C4-2B (cell line): ENCODE results near the gene ATP8B1.

ENCODE experiments used
- H3K27ac ChIP-seq: fragments of 450-650 bp; 2 replicates; pipeline ENCODE4 v1.5.1; 2017
- ZFX ChIP-seq: fragments of 450-650 bp; IDR thresholded peaks from 2 replicates; pipeline ENCODE4 v1.6.1; 2017
- TF ChIP-seq, protein P1 (sequence below): fragments of 450-650 bp; conservative IDR thresholded peaks from 2 replicates; pipeline ENCODE4 v1.5.1; 2017; ENCODE audit warnings: mild to moderate bottlenecking

The ATP8B1 gene

DNA sequence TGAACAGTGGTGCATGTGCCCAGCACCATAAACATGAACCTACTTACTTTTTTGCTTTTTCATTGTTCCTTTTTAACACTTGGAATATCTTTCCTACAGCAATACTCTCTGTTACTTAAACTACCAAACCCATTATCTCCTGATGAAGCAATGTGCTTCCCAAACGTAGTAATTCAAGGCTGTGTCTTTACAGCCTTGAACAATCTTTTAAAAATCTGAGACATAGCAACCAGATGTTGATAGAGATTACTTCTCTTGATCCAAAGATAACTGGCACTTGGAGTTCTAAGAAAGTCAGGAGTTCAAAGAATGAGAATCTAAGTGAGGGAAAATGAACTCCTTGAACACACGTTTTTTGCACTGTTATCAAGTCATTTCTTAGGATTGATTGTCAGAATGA is 40.4 kb downstream of the ATP8B1 start:
- H3K27ac ChIP-seq: no peak overlapping the region
- TF ChIP-seq ZFX: no peak
- TF ChIP-seq, protein P1, sequence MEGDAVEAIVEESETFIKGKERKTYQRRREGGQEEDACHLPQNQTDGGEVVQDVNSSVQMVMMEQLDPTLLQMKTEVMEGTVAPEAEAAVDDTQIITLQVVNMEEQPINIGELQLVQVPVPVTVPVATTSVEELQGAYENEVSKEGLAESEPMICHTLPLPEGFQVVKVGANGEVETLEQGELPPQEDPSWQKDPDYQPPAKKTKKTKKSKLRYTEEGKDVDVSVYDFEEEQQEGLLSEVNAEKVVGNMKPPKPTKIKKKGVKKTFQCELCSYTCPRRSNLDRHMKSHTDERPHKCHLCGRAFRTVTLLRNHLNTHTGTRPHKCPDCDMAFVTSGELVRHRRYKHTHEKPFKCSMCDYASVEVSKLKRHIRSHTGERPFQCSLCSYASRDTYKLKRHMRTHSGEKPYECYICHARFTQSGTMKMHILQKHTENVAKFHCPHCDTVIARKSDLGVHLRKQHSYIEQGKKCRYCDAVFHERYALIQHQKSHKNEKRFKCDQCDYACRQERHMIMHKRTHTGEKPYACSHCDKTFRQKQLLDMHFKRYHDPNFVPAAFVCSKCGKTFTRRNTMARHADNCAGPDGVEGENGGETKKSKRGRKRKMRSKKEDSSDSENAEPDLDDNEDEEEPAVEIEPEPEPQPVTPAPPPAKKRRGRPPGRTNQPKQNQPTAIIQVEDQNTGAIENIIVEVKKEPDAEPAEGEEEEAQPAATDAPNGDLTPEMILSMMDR: no peak

DNA sequence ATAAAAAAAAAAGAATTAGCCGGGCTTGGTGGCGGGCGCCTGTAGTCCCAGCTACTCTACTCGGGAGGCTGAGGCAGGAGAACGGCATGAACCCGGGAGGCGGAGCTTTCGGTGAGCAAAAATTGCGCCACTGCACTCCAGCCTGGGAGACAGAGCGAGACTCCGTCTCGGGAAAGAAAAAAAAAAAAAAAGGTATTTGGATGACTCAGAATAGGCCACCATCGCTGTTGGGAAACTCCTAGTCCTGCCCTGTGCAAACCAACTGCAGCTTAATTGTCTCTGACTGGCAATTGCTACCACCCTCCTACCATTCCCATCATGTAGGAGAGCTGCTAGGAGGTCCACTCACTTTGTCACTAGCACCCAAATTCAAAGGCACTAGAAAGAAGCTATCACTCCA is 43.5 kb downstream of the ATP8B1 start:
- no peak overlapping the region for H3K27ac ChIP-seq
- TF ChIP-seq ZFX: no peak
- TF ChIP-seq, protein P1: no peak

DNA sequence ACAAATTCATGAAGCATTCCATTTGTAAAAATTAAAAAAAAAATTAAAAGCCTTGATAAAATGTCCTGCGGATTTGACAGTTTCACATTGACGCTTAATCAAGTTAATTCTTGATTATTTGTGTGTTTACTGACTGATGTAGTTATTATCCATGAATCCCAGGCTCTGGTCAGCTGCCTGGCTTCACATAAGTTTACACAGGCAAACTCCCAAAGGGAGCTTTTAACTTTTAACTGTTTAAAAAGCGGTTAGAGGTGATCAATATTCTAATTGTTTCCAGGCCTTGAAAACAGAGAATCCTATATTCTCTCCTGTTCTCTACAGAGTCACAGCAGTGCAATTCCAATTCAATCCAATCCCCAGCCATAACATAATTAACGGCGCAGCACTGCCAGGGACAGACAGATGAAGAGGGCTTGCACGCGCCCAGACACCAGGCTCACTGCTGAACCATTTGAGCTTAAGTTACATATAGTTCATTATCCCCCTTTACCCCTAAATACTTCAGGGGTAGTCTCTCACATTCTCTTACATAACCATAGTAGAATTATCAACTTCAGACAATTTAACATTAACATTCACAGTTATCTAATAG is 47.5 kb downstream of the ATP8B1 start:
- H3K27ac ChIP-seq: no peak overlapping the region
- no peak for TF ChIP-seq ZFX
- TF ChIP-seq, protein P1: no peak

DNA sequence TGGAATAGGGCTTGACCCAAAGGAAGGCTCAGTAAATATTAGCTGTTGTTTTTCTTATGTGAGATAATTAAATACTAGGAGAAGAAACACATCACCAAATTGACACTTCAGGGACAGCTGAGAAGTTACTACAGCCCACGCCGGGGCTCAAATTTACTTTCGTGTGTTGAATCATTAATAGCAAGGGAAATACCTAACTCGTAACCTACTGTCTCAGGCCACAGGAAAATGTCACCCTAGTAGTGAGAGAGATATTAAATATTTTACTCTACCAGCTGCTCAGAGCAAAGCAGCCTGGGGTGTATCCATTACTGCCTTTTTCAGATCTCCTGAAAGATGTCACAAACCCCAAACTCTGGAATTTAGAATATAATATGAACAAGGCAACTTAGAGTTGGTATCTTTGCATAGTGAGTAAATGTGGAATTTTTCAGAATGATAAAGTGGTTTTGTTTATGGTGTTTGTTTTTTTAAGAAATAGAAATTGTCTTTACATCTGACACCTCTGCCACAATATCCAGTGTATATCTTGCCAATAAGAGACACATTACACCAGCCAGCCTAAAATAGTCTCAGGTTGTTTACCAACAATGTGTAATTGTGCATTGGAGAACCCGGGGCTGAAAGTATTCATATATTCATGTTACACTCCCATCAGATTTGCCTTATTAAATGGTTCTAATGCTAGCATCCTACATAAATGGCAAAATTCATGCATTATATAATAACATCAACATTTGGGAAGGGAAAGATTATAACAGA is 48.4 kb downstream of the ATP8B1 start:
- no peak overlapping the region for H3K27ac ChIP-seq

DNA sequence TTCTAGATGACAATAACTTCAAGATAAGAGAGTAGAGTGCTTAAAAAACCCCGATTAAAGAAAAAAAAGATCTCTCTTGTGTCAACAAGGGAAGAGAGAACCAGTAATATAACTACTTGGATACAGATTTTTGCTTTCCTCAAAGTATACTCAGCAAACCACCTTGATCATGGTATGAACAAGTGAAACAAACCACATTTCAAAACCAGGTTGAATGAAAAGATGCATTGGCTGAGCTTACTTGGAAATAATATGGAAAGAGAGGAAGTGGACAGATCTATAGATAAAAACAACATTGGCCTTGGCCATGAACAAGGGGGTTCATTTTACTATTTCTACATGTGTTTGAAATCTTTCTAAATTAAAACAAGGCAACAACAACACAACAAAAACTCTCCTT is 50.1 kb downstream of the ATP8B1 start:
- no peak for TF ChIP-seq ZFX
- TF ChIP-seq, protein P1: no peak
- no peak overlapping the region for H3K27ac ChIP-seq

More for the DNA sequence above, 48.4 kb downstream of the ATP8B1 start:
- no peak for TF ChIP-seq ZFX
- TF ChIP-seq, protein P1: no peak

DNA sequence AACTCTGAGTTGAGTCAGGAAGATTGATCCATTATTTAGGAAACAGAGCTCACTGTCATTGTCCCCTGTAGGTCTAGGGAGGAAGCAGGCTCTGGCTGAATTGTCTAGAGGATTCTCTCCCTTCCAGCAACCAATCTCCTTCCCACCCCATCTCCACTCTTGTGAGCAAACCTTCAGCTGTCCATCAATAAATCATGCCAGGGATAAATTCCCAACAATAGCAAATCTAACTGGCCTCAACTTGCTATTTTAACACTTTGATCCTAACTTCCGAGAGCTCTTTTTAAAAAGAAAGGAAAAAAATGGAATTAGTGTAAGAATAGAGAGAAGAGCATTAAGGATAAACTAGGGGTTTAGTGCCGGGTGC is 53.5 kb downstream of the ATP8B1 start:
- H3K27ac ChIP-seq: peak overlapping the region; percentile 48; the same call in 1 of the 2 replicates
- TF ChIP-seq, protein P1: no peak
- no peak for TF ChIP-seq ZFX

DNA sequence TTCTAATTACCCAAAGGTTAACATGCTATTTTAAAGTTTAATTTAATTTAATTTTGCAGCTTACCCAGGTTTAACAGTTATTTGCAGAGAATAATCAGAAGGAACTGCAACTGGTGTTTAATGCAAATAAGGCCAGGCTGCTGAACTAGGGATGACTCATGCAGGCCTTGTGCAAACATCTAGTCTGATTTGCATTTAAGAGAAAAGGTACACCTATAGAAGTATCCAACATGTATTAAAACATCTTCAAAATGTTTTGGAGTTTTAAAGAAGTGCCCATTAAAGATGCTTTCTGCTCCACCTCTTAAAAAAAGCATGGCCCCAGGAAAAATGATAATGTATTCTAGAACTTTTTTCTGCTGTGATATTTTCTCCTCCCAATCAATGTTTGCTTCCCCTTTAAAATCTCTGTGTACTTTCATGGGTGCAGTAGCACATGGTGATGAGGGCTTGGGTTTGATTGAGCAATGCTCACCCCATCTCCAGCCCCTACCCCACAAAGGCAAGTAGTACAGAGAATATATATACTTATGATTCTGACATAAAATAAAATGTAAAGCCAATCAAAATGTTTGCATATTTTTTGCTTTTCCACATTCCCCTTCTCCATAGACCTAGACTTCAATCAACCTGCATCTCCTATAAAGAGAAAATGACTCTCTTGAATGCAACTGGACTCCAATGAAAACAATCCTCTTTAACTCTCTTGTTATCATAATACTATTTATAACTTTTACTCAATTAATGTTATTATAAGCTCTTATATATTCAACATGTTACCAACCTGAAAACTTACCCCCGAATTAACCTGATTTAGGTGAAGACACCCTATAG is 54.1 kb downstream of the ATP8B1 start:
- TF ChIP-seq ZFX: no peak
- TF ChIP-seq, protein P1: no peak
- H3K27ac ChIP-seq: peak overlapping the region; percentile 48; the same call in 1 of the 2 replicates
